Hepatocyte (in vitro differentiated cells): ENCODE data around the gene ZNF83. TPM values are rescaled to one million over a fixed set of nuclear protein-coding genes. Genes with fewer than 3 reads are reported as not detected.

Experiments
- DNase-seq: peaks from one replicate; pipeline ENCODE4 v3.0.0-alpha.2; 2016; ENCODE audit warnings: low spot score
- H2AFZ ChIP-seq: fragments of 200-600 bp; sonication (generic); 2 replicates; pipeline ENCODE4 v1.6.0; 2016; ENCODE audit warnings: antibody characterized with exemption, mild to moderate bottlenecking
- H3K27ac ChIP-seq: fragments of 200-600 bp; sonication (generic); 2 replicates; pipeline ENCODE4 v1.5.1; 2016; ENCODE audit warnings: mild to moderate bottlenecking
- H3K27me3 ChIP-seq: fragments of 200-600 bp; sonication (generic); 2 replicates; pipeline ENCODE4 v1.6.1; 2016
- H3K36me3 ChIP-seq: fragments of 200-600 bp; sonication (generic); replicated peaks from 2 replicates; pipeline ENCODE4 v1.5.1; 2016; ENCODE audit warnings: low read depth; ENCODE audit not compliant: insufficient read depth
- H3K4me1 ChIP-seq: fragments of 200-600 bp; sonication (generic); 2 replicates; pipeline ENCODE4 v1.5.1; 2016; ENCODE audit warnings: mild to moderate bottlenecking, moderate library complexity; ENCODE audit not compliant: insufficient read depth
- H3K4me2 ChIP-seq: fragments of 200-600 bp; sonication (generic); 2 replicates; pipeline ENCODE4 v1.6.0; 2016
- H3K4me3 ChIP-seq: fragments of 200-600 bp; sonication (generic); 2 replicates; pipeline ENCODE4 v1.5.1; 2016; ENCODE audit warnings: mild to moderate bottlenecking
- H3K79me2 ChIP-seq: fragments of 200-600 bp; sonication (generic); 2 replicates; pipeline ENCODE4 v1.6.0; 2017; ENCODE audit warnings: mild to moderate bottlenecking
- H3K9me2 ChIP-seq: fragments of 200-600 bp; sonication (generic); replicated peaks from 2 replicates; pipeline ENCODE4 v1.6.0; 2017; ENCODE audit warnings: mild to moderate bottlenecking; ENCODE audit not compliant: insufficient read depth
- H3K9me3 ChIP-seq: fragments of 200-600 bp; sonication (generic); 2 replicates; pipeline ENCODE4 v1.5.1; 2016; ENCODE audit warnings: low read depth, mild to moderate bottlenecking
- H4K20me1 ChIP-seq: fragments of 200-600 bp; sonication (generic); 2 replicates; pipeline ENCODE4 v1.6.0; 2016; ENCODE audit warnings: mild to moderate bottlenecking; ENCODE audit not compliant: insufficient read depth, poor library complexity, severe bottlenecking
- CTCF ChIP-seq: fragments of 200-600 bp; sonication (generic); IDR thresholded peaks from 2 replicates; pipeline ENCODE4 v1.5.1; 2016; ENCODE audit warnings: antibody characterized with exemption, mild to moderate bottlenecking; ENCODE audit not compliant: poor library complexity
- EZH2 ChIP-seq: fragments of 200-600 bp; sonication (generic); IDR thresholded peaks from 2 replicates; pipeline ENCODE4 v1.6.1; 2016; ENCODE audit warnings: antibody characterized with exemption, mild to moderate bottlenecking, borderline replicate concordance
- EZH2phosphoT487 ChIP-seq: fragments of 200-600 bp; sonication (generic); IDR thresholded peaks from one replicate; pipeline ENCODE4 v1.6.1; 2018; ENCODE audit warnings: antibody characterized with exemption, mild to moderate bottlenecking, low read depth, moderate library complexity; ENCODE audit not compliant: unreplicated experiment, severe bottlenecking
- WGBS: methylation state at CpG from one replicate; pipeline ENCODE4 v1.1.6; 2016; ENCODE audit warnings: low lambda C conversion rate; ENCODE audit errors: missing lambda C conversion rate; 5-methylcytosine and 5-hydroxymethylcytosine counted together
- polyA plus RNA-seq: library from polyadenylated mRNA; unstranded; fragments of >200 nt; fragmentation: Nextera tagmentation; extraction: Ambion mirVana; gene quantifications from 2 replicates; pipeline ENCODE4 v1.2.1, GENCODE V29; 2016
- total RNA-seq: library from RNA; depleted of rRNA; stranded (reverse); fragments of >200 nt; gene quantifications from 2 replicates; pipeline ENCODE4 v1.2.3, GENCODE V29; 2014

ZNF83 gene
- total and polyA plus RNA-seq, 2 experiments from 2014 or later: 32.6 to 55.8 TPM

GRCh38 chr19:52669586-52669985 lies 31.4 kb upstream of the ZNF83 start:
- no peaks in the 10 kb centered on the region for H3K27me3 ChIP-seq
- H3K4me3 ChIP-seq: no peak overlapping the region
- no peaks in the 10 kb centered on the region for H3K36me3 ChIP-seq
- H3K4me1 ChIP-seq: peaks cover 6% of the 10 kb centered on the region
- no peaks in the 10 kb centered on the region for H3K9me3 ChIP-seq
- H2AFZ ChIP-seq: no peak overlapping the region
- H3K79me2 ChIP-seq: peaks cover 51% of the 10 kb centered on the region
- H3K9me2 ChIP-seq: no peaks in the 10 kb centered on the region
- no peaks in the 10 kb centered on the region for H4K20me1 ChIP-seq
- peak overlapping the region; percentile 58 for H3K27ac ChIP-seq
- no peak for DNase-seq
- 92% methylated on average over 5 of the region's 5 CpGs for WGBS
- H3K4me2 ChIP-seq: no peak overlapping the region
- no peak for TF ChIP-seq CTCF
- TF ChIP-seq EZH2phosphoT487: no peak
- TF ChIP-seq EZH2: no peak

- Histone ChIP-seq H3K79me2 (peaks cover 45% of the 10 kb centered on the region), H3K4me2 (no peak overlapping the region), H3K9me3 (no peaks in the 10 kb centered on the region), H3K36me3 (no peaks in the 10 kb centered on the region), H3K27ac (no peak overlapping the region), H3K4me1 (peaks cover 6% of the 10 kb centered on the region), H3K9me2 (no peaks in the 10 kb centered on the region), H3K27me3 (no peaks in the 10 kb centered on the region), H2AFZ (no peak overlapping the region), H4K20me1 (no peaks in the 10 kb centered on the region), H3K4me3 (no peak overlapping the region)
- TF ChIP-seq CTCF (no peak), EZH2 (no peak), EZH2phosphoT487 (no peak)
- DNase-seq: no peak
- WGBS: 80% methylated on average over 6 of the region's 6 CpGs
These were observed 29.8 kb upstream of the ZNF83 start for GRCh38 chr19:52667972-52668371.

- Histone ChIP-seq H3K36me3 (no peaks in the 10 kb centered on the region), H3K27ac (peak overlapping the region; percentile 62), H3K79me2 (peaks cover 40% of the 10 kb centered on the region), H3K4me3 (no peak overlapping the region), H4K20me1 (no peaks in the 10 kb centered on the region), H3K9me3 (no peaks in the 10 kb centered on the region), H3K27me3 (no peaks in the 10 kb centered on the region), H3K4me2 (no peak overlapping the region), H3K9me2 (no peaks in the 10 kb centered on the region), H2AFZ (no peak overlapping the region), H3K4me1 (peaks cover 6% of the 10 kb centered on the region)
- TF ChIP-seq CTCF: no peak
- no peak for TF ChIP-seq EZH2
- no peak for TF ChIP-seq EZH2phosphoT487
- no peak for DNase-seq
These were observed 28.4 kb upstream of the ZNF83 start for GRCh38 chr19:52666506-52666905.

- Histone ChIP-seq H3K27me3 (no peaks in the 10 kb centered on the region), H3K27ac (peak overlapping the region; percentile 82), H3K9me3 (no peaks in the 10 kb centered on the region), H4K20me1 (no peaks in the 10 kb centered on the region), H3K79me2 (peaks cover 32% of the 10 kb centered on the region), H2AFZ (no peak overlapping the region), H3K9me2 (no peaks in the 10 kb centered on the region), H3K4me3 (no peak overlapping the region), H3K4me2 (no peak overlapping the region), H3K36me3 (no peaks in the 10 kb centered on the region), H3K4me1 (peaks cover 6% of the 10 kb centered on the region)
- DNase-seq: peak; percentile 15
- no peak for TF ChIP-seq EZH2
- TF ChIP-seq EZH2phosphoT487: no peak
- TF ChIP-seq CTCF: no peak
- 81% methylated on average over 6 of the region's 6 CpGs for WGBS
These were observed 27.4 kb upstream of the ZNF83 start for GRCh38 chr19:52665529-52665928.
